ENCODE data around the gene STAB1.
"Not testable (repeated sequence)": the region's sequence is repeated elsewhere in the genome, so short reads cannot be mapped to it uniquely, and the experiment has no call there.

The STAB1 gene

GRCh38 chr3:52522651-52523251 is 27.6 kb downstream of the STAB1 start:
- DNase-seq (ENCODE audit: low read depth in 2 of 2) = no peak

- DNase-seq (ENCODE audit: low read depth in 2 of 2) = no peak
Measured at GRCh38 chr3:52523386-52524257, 28.5 kb downstream of the STAB1 start.

GRCh38 chr3:52524258-52524751 is 29.2 kb downstream of the STAB1 start:
- DNase-seq (ENCODE audit: low read depth in 2 of 2) = no peak

GRCh38 chr3:52524752-52525679 is 29.9 kb downstream of the STAB1 start:
- DNase-seq (ENCODE audit: low read depth in 2 of 2) = no peak

- no peak for DNase-seq (ENCODE audit: low read depth in 2 of 2)
Measured at GRCh38 chr3:52525680-52526561, 30.8 kb downstream of the STAB1 start.

GRCh38 chr3:52526671-52527038 is 31.5 kb downstream of the STAB1 start:
- DNase-seq (ENCODE audit: low read depth in 2 of 2) = not testable (repeated sequence)

- DNase-seq (ENCODE audit: low read depth in 2 of 2) = no peak
Measured at GRCh38 chr3:52527039-52527731, 32.0 kb downstream of the STAB1 start.

GRCh38 chr3:52527732-52528585 is 32.8 kb downstream of the STAB1 start:
- no peak for DNase-seq (ENCODE audit: low read depth in 2 of 2)

GRCh38 chr3:52528586-52529375 is 33.6 kb downstream of the STAB1 start:
- DNase-seq (ENCODE audit: low read depth in 2 of 2) = no peak

- DNase-seq (ENCODE audit: low read depth in 2 of 2) = no peak
Measured at GRCh38 chr3:52529376-52530333, 34.5 kb downstream of the STAB1 start.

- DNase-seq (ENCODE audit: low read depth in 2 of 2) = no peak
Measured at GRCh38 chr3:52530918-52531826, 36.0 kb downstream of the STAB1 start.

- no peak for DNase-seq (ENCODE audit: low read depth in 2 of 2)
Measured at GRCh38 chr3:52531860-52532516, 36.9 kb downstream of the STAB1 start.

- no peak for DNase-seq (ENCODE audit: low read depth in 2 of 2)
Measured at GRCh38 chr3:52532517-52532837, 37.3 kb downstream of the STAB1 start.

- no peak for DNase-seq (ENCODE audit: low read depth in 2 of 2)
Measured at GRCh38 chr3:52532838-52533622, 37.9 kb downstream of the STAB1 start.

GRCh38 chr3:52533623-52534280 is 38.6 kb downstream of the STAB1 start, which contains the start of gene NT5DC2:
NT5DC2 (minus strand) TSS chr3:52533857; CDS start chr3:52533737, 120 bp downstream.
- DNase-seq (ENCODE audit: low read depth in 2 of 2) = peak; percentile 49 to 61
